DMS53 treated with DMSO at 0.1 percent for 48 hours (cell line): ENCODE measurements around the gene LRRC42.

Source experiments
- DNase-seq: peaks from one replicate; lab custom pipeline; 2025; ENCODE audit not compliant: unreplicated experiment; lab: John Stamatoyannopoulos, UW

LRRC42 gene, protein sequence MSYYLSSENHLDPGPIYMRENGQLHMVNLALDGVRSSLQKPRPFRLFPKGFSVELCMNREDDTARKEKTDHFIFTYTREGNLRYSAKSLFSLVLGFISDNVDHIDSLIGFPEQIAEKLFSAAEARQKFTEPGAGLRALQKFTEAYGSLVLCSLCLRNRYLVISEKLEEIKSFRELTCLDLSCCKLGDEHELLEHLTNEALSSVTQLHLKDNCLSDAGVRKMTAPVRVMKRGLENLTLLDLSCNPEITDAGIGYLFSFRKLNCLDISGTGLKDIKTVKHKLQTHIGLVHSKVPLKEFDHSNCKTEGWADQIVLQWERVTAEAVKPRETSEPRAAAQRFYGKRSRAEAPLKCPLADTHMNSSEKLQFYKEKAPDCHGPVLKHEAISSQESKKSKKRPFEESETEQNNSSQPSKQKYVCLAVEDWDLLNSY

GRCh38 chr1:53946252-53947171 lies at the start of gene LRRC42:
Gene LRRC42 (plus strand): TSS chr1:53946350. CDS start chr1:53952000, 5,650 bp downstream.
- DNase-seq: no peak

- no peak for DNase-seq
These were observed 49.4 kb upstream of the LRRC42 start for GRCh38 chr1:53896635-53897229.

DNA sequence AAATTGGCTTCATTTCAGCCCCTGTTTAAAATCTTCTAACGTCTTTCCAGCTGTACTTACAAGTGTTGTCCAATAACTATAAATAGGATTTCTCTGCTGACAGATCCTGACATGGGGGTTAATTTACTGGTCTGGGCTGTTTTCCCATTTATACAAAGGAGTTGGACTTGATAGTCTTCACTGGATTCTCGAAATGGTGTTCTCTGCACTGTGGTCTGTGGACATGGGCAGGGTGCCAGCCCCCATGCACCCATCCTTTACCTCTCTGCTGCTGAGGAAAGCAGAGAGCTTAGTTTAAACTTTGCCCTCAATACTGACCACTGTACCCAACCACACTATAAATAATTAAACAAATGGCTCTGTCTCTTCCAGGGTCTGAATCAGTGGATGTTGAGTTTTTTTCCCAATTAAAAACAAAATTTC lies 46.9 kb upstream of the LRRC42 start:
- DNase-seq: no peak

DNA sequence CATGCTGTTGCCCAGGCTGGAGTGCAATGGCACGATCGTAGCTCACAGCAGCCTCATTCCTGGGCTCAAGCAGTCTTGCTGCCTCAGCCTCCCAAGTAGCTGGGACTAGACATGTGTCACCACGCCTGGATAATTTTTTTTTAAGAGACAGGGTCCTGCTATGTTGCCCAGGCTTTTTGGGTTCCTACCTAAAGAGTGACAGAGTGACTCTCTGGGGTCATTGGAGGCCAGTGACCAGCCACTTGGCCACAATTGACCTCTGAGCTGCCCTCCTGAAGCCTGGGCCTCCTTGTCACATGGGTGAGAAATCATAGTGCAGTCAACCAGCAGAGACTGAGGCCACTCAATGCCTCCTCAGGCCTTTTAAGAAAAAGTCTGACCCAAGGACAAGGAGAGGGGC lies 46.4 kb upstream of the LRRC42 start:
- no peak for DNase-seq

- peak; percentile 50 for DNase-seq
These were observed 43.7 kb upstream of the LRRC42 start for GRCh38 chr1:53902235-53903138.

GRCh38 chr1:53905509-53905908 lies 40.6 kb upstream of the LRRC42 start:
- no peak for DNase-seq

DNA sequence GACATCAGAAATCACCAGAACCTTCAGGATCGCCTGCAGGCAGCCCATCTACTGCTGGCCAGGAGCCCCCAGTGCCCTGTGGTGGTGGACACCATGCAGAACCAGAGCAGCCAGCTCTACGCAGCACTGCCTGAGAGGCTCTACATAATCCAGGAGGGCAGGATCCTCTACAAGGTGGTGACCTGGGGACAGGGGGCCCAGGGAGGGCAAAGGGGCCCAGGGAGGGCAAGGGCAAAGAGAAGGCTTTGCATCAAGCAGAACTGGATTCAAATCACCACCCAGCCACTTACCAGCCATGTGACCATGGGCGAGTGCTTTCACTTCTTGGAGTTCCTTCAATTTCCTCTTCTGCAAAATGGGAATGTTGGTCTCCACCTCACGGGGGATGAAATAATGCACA lies 40.0 kb upstream of the LRRC42 start:
- DNase-seq: no peak

DNA sequence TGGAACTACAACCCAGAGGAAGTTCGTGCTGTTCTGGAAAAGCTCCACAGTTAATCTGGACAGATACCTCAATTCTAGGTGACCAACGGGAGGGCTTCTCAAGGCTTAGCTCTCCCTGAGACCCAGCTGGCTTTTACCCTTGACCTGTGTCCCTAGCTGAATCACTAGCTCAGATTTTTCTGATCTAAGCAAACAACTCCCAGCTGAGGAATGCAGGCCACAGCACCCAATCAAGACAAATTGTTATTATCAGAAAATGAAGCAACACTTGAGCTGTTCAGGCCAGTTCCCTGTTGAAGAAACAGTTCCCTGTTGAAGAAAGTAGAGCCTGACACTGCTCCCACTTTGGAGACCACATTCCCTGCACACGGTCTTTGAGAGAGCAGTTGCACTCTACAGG lies 36.2 kb upstream of the LRRC42 start:
- DNase-seq: no peak

DNA sequence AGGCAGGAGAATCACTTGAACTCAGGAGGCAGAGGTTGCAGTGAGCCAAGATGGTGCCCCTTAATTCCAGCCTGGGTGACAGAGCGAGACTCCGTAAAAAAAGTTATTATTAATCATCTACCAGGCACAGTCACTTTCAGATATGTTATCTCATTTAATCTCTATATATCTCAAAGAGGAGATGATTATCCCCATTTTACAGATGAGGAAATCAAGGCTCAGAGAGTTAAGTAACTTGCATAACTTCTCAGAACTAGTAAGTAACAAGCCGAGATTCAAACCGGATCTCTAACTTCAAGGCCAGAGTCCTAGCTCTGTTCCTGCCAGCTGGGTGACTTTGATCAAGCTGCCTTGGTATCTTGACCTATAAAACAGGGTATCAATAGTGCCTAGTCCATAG lies 34.7 kb upstream of the LRRC42 start:
- DNase-seq: no peak

DNA sequence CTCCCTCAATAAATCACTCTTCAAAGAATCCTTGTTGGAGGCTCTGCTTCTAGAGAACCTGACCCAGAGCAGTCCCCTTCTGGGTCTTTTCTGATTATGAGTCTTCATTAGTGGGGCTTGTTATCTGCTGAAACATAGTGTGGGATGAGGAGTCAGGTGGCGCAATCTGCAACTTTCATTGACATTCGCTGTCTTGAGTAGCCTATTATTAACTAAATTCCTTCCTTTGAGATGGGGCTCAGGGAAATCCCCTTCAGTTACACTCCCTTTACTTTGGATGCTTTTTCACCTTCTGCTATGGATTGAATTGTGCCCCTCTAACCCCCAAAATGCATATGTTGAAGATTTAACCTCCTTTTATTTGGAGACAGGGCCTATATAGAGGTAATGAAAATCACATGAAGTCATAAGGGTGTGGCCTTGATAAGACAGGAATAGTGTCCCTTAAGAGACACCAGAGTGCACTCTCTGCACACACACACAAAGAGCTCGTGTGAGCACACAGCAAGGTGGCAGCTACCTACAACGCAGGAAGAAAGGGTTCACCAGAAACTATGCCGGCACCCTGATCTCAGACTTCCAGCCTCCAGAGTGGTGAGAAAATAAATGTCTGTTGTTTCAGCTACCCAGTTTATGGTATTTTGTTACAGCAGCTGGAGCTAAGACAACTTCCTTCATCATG lies 32.7 kb upstream of the LRRC42 start:
- DNase-seq: no peak

DNA sequence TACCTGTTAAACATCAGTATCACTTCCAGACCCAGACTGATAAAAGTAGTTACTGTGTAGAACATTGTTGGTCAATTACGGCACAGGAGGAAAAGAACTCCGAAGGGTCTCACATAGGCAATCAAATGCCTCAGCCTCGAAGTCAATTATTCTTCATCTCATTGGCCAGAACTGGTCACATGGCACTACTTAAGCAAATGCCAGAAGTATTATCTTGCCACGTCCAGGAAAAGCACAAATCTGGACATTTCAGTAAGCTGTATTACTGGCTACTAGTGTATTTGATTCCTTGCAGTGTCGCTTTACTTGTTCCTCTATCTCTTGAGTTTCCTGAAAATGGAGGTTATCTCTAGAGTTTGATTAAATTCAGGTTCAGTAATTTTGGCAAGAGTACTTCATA lies 27.8 kb upstream of the LRRC42 start:
- DNase-seq: no peak

DNA sequence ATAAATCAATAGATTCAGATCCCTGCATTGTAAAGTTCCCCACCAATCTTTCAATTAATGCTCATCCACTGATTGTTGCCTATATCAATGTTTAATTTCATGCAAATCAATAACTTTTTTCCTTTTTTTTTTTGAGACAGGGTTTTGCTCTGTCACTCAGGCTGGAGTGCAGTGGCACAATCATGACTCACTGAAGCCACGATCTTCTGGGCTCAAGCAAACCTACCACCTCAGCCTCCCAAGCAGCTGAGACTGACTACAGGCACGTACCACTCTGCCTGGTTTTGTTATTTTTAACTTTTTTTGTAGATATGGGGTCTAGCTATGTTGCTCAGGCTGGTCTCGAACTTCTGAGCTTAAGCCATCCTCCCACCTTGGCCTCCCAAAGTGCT lies 26.5 kb upstream of the LRRC42 start:
- no peak for DNase-seq

DNA sequence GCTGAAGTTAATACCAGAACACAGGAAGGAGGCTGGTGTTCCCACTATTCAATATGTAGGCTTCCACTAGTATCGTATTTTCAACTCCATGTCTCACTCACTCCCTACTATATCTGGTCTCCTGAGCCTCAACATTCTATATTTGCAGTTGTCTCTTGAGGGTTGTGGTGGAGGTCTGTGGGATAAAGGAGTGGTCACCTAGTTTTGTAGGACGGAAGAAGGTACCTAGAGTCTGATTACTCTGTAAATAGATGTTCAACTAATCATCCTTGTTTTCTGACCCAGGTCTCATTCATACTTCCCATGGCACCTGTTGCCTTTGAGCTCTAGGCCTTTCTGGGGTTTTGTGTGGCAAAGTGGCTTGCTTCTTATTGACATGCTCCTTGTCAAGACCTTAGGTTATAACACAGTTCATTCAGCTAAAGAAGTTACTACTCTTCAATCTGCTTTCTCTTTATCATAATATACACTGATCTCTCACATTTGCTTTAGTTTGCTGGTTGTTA lies 18.7 kb upstream of the LRRC42 start:
- DNase-seq: no peak

DNA sequence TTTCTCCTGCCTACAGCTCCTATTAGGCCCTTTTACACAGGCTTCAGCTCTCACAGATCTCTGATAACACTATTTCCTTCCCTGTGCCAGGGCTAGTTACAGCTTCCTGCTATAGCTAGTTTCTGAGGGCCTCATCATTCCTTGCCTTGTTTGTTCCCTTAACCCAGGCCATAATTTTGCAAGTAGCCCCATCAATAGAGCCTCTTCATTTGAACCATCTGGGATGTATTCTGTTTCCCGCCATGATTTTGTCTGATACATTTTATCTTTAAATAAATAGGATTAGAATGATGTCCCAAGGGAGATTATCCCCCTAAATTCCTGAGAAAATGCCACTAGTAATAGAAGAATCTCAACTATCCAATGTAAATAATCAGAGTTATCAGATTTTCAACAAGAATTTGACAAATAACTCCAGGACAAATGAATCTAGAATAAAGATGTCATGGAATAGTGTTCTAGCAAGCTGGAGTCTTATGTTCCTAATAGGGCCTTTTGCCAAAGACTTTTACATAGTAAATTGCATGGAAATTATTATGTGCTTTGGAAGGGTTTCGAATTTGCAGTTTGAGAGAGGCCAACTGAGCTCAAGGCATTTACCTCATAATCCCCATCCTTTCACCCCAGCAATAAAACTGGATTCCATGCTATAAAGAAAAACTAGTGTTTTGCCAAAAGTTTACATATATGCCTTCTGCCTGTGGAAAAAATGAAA lies 16.7 kb upstream of the LRRC42 start:
- no peak for DNase-seq

DNA sequence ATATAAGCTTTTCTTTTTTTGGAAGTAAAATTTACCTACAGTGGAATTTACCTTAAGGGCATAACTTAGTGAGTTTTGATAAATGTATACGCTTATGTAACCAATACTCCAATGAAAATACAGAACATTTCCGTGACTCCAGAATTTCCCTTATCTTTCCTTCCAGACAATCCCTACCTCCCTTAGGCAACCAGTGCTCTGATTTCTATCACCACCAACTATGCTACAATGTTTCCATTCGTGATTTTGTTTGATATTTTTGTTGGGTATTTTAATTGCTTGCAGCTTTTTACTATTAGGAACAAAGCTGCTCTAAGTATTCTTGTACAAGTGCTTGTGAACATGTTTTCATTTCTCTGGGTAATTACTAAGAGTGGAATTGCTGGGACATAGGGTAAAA lies 15.2 kb upstream of the LRRC42 start:
- DNase-seq: no peak

DNA sequence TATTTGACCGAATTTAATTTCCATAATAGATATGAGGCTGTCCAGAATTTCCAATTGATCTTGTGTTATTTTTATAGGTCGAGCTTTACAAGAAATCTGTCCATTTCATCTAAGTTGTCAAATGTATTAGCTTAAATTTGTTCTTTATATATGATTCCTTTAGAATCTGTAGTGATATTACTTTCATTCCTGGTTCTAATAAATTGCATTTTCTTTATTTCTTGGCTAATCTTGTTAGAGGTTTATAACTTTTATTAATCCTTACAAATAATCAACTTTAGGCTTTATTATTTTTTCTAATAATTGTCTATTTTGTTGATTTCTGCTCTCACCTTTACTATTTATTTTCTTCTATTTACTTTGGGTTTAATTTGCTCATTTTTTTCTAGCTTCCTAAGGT lies 14.6 kb upstream of the LRRC42 start:
- no peak for DNase-seq

DNA sequence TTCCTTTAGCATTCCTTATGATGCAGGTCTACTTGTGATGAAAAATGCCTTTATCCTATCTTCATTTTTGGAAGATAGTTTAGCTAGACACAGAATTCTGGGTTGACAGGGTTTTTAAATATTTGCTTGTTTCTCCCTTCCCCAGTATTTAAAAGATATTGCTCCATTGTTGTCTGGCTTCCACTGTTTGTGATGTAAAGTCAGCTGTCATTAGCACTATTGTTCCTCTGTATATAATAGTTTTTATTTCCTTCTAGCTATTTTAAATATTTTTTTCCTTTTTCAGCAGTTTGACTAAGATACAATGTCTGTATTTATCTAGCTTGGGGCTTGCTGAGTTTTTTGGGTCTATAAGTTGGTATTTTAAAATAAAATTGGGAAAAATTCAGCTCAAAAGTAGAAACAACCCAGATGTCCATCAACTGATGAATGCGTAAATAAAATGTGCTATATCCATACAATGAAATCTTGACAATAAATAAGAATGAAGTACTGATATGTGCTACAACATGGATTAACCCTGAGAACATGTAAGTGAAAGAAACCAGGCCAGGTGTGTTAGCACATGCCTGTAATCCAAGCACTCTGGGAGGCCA lies 11.9 kb upstream of the LRRC42 start:
- DNase-seq: no peak

- DNase-seq: no peak
These were observed 9.7 kb upstream of the LRRC42 start for GRCh38 chr1:53936430-53936829.
